Hepatocyte (in vitro differentiated cells): Measurements from ENCODE around the gene ALCAM.

Experiments
- CTCF ChIP-seq: fragments of 200-600 bp; sonication (generic); IDR thresholded peaks from 2 replicates; pipeline ENCODE4 v1.5.1; 2016; ENCODE audit warnings: antibody characterized with exemption, mild to moderate bottlenecking; ENCODE audit not compliant: poor library complexity
- EZH2 ChIP-seq: fragments of 200-600 bp; sonication (generic); IDR thresholded peaks from 2 replicates; pipeline ENCODE4 v1.6.1; 2016; ENCODE audit warnings: antibody characterized with exemption, mild to moderate bottlenecking, borderline replicate concordance
- EZH2phosphoT487 ChIP-seq: fragments of 200-600 bp; sonication (generic); IDR thresholded peaks from one replicate; pipeline ENCODE4 v1.6.1; 2018; ENCODE audit warnings: antibody characterized with exemption, mild to moderate bottlenecking, low read depth, moderate library complexity; ENCODE audit not compliant: unreplicated experiment, severe bottlenecking

DNA sequence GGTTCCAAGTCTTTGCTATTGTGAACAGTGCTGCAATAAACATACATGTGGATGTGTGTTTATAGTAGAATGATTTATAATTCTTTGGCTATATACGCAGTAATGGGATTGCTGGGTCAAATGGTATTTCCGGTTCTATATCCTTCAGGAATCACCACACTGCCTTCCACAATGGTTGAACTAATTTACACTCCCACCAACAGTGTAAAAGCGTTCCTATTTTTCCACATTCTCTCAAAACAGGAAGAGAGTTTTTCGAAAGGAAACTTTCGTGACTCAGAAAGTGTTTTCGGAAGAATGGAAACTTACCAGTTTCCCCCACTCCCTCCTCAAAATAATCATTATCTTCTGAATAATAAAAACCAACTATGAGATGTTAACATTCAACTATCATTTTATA, 205.8 kb downstream of the ALCAM start:
- TF ChIP-seq EZH2phosphoT487 = no peak
- TF ChIP-seq CTCF = no peak
- TF ChIP-seq EZH2 = no peak
